HepG2 (cell line): ENCODE data around the gene DGAT2. TPM values are rescaled to one million over a fixed set of nuclear protein-coding genes. Genes with fewer than 3 reads are reported as not detected.
A peak's percentile ranks its signal among the peaks of the same experiment; 100 is the strongest.

Experiments used
- AHDC1 ChIP-seq: sonication (generic); formaldehyde crosslinking; IDR thresholded peaks from 2 replicates; pipeline ENCODE4 v1.5.1; 2020; ENCODE audit warnings: mild to moderate bottlenecking, missing genetic modification reagents, borderline replicate concordance
- BCL6 ChIP-seq: IDR thresholded peaks from 2 replicates; pipeline ENCODE4 v1.6.1; 2016; ENCODE audit warnings: missing genetic modification reagents, missing compliant biosample characterization
- DDIT3 ChIP-seq: sonication (generic); formaldehyde crosslinking; IDR thresholded peaks from 2 replicates; pipeline ENCODE4 v1.4.0; 2020; ENCODE audit warnings: mild to moderate bottlenecking, missing genetic modification reagents
- ESRRA ChIP-seq: sonication (generic); formaldehyde crosslinking; IDR thresholded peaks from 2 replicates; pipeline ENCODE4 v1.5.1; 2020; ENCODE audit warnings: mild to moderate bottlenecking, low read depth, missing genetic modification reagents
- HNF4A ChIP-seq: sonication (generic); formaldehyde crosslinking; IDR thresholded peaks from 2 replicates; pipeline ENCODE4 v1.4.0; 2020; ENCODE audit warnings: missing genetic modification reagents
- KDM5B ChIP-seq: sonication (generic); formaldehyde crosslinking; IDR thresholded peaks from 2 replicates; pipeline ENCODE4 v1.4.0; 2020; ENCODE audit warnings: missing genetic modification reagents, mild to moderate bottlenecking, borderline replicate concordance
- MAFG ChIP-seq: sonication (generic); formaldehyde crosslinking; IDR thresholded peaks from 2 replicates; pipeline ENCODE4 v1.5.1; 2020; ENCODE audit warnings: mild to moderate bottlenecking, missing genetic modification reagents
- MIER3 ChIP-seq: IDR thresholded peaks from 2 replicates; pipeline ENCODE4 v1.6.1; 2016; ENCODE audit warnings: missing compliant biosample characterization, borderline replicate concordance
- RFXAP ChIP-seq: sonication (generic); formaldehyde crosslinking; IDR thresholded peaks from 2 replicates; pipeline ENCODE4 v1.4.0; 2020; ENCODE audit warnings: missing genetic modification reagents, borderline replicate concordance
- SNAPC2 ChIP-seq: sonication (generic); formaldehyde crosslinking; IDR thresholded peaks from 2 replicates; pipeline ENCODE4 v1.8.1; 2022; ENCODE audit warnings: mild to moderate bottlenecking, missing genetic modification reagents
- SP4 ChIP-seq: sonication (generic); formaldehyde crosslinking; IDR thresholded peaks from 2 replicates; pipeline ENCODE4 v1.8.1; 2023; ENCODE audit warnings: mild to moderate bottlenecking, missing genetic modification reagents
- TCF7 ChIP-seq: sonication (generic); IDR thresholded peaks from 2 replicates; pipeline ENCODE4 v1.6.1; 2016; ENCODE audit warnings: antibody characterized with exemption, low read depth
- ZNF282 ChIP-seq: fragments of 450-650 bp; IDR thresholded peaks from 2 replicates; pipeline ENCODE4 v1.6.1; 2018; ENCODE audit not compliant: partially characterized antibody
- ZNF597 ChIP-seq: sonication (generic); formaldehyde crosslinking; IDR thresholded peaks from 2 replicates; pipeline ENCODE4 v1.5.0; 2020; ENCODE audit warnings: missing genetic modification reagents
- ZNF678 ChIP-seq: sonication (generic); formaldehyde crosslinking; IDR thresholded peaks from 2 replicates; pipeline ENCODE4 v1.4.0; 2020; ENCODE audit warnings: mild to moderate bottlenecking, missing genetic modification reagents
- ZNF749 ChIP-seq: sonication (generic); formaldehyde crosslinking; IDR thresholded peaks from 2 replicates; pipeline ENCODE4 v1.8.0; 2022; ENCODE audit warnings: mild to moderate bottlenecking, missing genetic modification reagents, moderate library complexity, borderline replicate concordance
- ZNF800 ChIP-seq: sonication (generic); formaldehyde crosslinking; IDR thresholded peaks from 2 replicates; pipeline ENCODE4 v1.4.0; 2020; ENCODE audit warnings: missing genetic modification reagents
- ZSCAN20 ChIP-seq: sonication (generic); formaldehyde crosslinking; IDR thresholded peaks from 2 replicates; pipeline ENCODE4 v1.4.0; 2020; ENCODE audit warnings: missing genetic modification reagents, mild to moderate bottlenecking, borderline replicate concordance
- ZUFSP ChIP-seq: sonication (generic); formaldehyde crosslinking; IDR thresholded peaks from 2 replicates; pipeline ENCODE4 v1.9.0; 2021; ENCODE audit warnings: missing genetic modification reagents, mild to moderate bottlenecking, borderline replicate concordance
- polyA plus RNA-seq, 8 experiments: library from polyadenylated mRNA; depleted of rRNA in 3 of 8; stranded (reverse) in 7 of 8; unstranded in 1 of 8; fragments of >200 nt; fragmentation: Illumina TruSeq in 4 of 8; extraction: Trizol in 4 of 8; gene quantifications; 2 replicates each; pipeline versions ENCODE4 v1.2.1 to v1.2.3, GENCODE V29; 2011 to 2016; ENCODE audit warnings: low read depth in 4 of 8, missing spikeins in 1 of 8, mixed read lengths in 1 of 8; ENCODE audit not compliant: insufficient read depth in 1 of 8
- total RNA-seq, 5 experiments: library from RNA; depleted of rRNA; stranded (reverse); fragments of >200 nt; fragmentation: Illumina TruSeq; extraction: Trizol; gene quantifications; 2 replicates each; pipeline ENCODE4 v1.2.3, GENCODE V29; 2016; ENCODE audit warnings: low read depth in 1 of 5

DGAT2 gene
- total and polyA plus RNA-seq, 2 of the 13 experiments (the other 11 are each of a cell fraction or from before 2014, with no cell fraction given), result 39.0 to 65.6 TPM

GRCh38 chr11:75795276-75796090 is 26.9 kb downstream of the DGAT2 start (continued):
- TF ChIP-seq AHDC1 (CRISPR knock-in tag) (no peak), ZNF749 (CRISPR knock-in tag) (no peak), SNAPC2 (CRISPR knock-in tag) (no peak), MIER3 (no peak), ESRRA (no peak), BCL6 (CRISPR knock-in tag) (peak; percentile 37; the same call in 1 of the 2 replicates), ZNF282 (no peak), ZSCAN20 (no peak), ZNF800 (CRISPR knock-in tag) (no peak), DDIT3 (no peak), RFXAP (CRISPR knock-in tag) (no peak), ZNF597 (CRISPR knock-in tag) (no peak), MAFG (CRISPR knock-in tag) (no peak), ZUFSP (no peak), KDM5B (CRISPR knock-in tag) (no peak), TCF7 (no peak), SP4 (CRISPR knock-in tag) (no peak), HNF4A (CRISPR knock-in tag) (peak; percentile 88), ZNF678 (CRISPR knock-in tag) (no peak)
